Measurements from ENCODE around the gene HHLA2.
A peak's percentile ranks its signal among the peaks of the same experiment; 100 is the strongest.
"Not testable (repeated sequence)": the region's sequence is repeated elsewhere in the genome, so short reads cannot be mapped to it uniquely, and the experiment has no call there.

The HHLA2 gene

DNA sequence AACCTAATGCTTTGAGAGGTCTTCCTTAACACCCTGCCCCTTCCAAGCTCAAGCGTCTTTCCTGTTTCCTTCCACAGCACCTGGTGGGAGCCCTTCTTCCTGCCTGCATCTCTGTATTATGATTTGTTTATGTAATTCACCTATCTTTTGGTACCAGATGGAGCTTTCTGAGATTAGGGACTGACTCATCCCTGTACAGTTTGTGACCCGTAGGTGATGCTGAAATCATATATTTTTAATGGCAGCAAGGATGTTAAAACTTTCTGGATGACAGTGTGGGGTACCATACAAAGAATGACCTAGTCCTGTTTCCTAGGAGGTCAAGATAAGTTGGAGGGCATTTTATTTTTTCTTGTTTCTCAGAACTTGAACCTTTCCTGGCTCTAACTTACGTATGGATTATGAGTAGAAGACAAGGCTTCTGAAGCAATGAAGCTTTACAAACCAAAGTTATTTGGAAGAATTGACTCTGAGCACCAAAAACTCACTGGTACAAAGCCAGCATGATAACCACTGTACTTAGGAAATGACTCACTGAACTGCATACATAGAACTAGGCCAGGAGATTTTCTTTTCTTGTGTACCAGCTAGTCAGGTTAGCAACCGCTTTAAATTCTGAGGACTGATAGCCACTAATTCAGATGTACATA is 46.6 kb downstream of the HHLA2 start:
- Mint-ChIP-seq H3K36me3 (peaks cover 1% of the 10 kb centered on the region), H3K27ac (no peak overlapping the region), H3K4me3 (no peak overlapping the region), H3K4me1 (peaks cover 31% of the 10 kb centered on the region), H3K27me3 (no peaks in the 10 kb centered on the region), H3K9me3 (no peaks in the 10 kb centered on the region)
- ATAC-seq (ENCODE audit: low read depth) (no peak), DNase-seq (ENCODE audit: low spot score in 2 of 2) (no peak)

DNA sequence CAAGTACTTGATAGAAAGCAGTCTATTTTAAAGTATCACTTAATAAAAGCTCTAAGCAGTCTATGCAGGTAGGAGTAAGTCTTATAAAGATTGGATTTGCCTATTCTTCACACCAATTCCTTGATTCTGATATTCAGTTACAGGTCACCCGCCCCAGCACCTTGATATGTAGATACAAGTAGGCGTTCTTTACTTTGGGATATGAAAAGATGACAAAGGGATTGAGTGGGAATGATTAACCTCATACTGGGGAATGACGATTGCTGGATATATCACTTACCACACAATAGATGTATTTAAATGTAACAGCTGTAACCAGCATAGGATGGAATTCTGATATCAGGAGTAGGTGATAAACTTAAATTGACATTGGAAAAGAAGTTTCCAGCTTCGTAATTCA is 47.1 kb downstream of the HHLA2 start:
- Mint-ChIP-seq H3K27me3 (no peaks in the 10 kb centered on the region), H3K9me3 (peaks cover 3% of the 10 kb centered on the region), H3K36me3 (peaks cover 5% of the 10 kb centered on the region), H3K4me3 (no peak overlapping the region), H3K4me1 (peaks cover 27% of the 10 kb centered on the region), H3K27ac (no peak overlapping the region)
- no peak for DNase-seq (ENCODE audit: low spot score in 2 of 2)
- no peak for ATAC-seq (ENCODE audit: low read depth)

DNA sequence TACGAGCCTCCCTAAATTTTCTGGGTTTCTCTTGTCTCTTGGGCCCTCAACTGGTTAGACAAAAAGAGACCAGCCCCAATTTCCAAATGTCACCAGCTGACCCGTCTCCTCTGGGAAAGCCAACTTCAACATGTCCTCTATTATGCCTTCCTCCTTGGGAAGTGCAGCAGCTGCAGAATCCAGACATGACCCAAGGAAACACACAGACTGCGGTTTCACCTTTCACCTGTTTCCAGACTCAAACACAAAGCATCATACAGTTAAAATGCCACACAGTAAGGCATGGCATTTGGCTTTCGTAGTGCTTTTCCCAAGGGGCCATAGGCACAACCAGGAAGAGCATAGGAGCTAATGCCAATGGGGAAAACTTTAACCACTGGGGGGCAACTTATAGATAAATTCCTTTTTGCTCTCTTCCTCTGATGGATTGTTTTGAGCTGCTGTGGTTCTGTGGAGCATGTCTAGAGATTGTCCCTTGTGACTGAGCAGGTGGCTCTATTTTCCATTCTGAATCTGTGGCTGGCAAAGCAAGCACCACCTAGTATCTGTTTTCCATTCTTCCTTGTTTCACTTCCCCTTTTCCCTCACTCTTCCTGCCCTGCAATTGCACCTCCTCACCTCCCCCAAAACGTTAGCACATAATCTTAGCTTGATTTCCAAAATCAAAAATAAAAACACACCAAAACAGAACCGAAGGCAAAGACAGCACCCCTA is 49.3 kb downstream of the HHLA2 start:
- Mint-ChIP-seq H3K4me3 (peak overlapping the region; percentile 46), H3K27me3 (no peaks in the 10 kb centered on the region), H3K9me3 (peaks cover 3% of the 10 kb centered on the region), H3K4me1 (peaks cover 18% of the 10 kb centered on the region), H3K36me3 (peaks cover 5% of the 10 kb centered on the region), H3K27ac (no peak overlapping the region)
- ATAC-seq (ENCODE audit: low read depth) (peak; percentile 43), DNase-seq (ENCODE audit: low spot score in 2 of 2) (no peak)

DNA sequence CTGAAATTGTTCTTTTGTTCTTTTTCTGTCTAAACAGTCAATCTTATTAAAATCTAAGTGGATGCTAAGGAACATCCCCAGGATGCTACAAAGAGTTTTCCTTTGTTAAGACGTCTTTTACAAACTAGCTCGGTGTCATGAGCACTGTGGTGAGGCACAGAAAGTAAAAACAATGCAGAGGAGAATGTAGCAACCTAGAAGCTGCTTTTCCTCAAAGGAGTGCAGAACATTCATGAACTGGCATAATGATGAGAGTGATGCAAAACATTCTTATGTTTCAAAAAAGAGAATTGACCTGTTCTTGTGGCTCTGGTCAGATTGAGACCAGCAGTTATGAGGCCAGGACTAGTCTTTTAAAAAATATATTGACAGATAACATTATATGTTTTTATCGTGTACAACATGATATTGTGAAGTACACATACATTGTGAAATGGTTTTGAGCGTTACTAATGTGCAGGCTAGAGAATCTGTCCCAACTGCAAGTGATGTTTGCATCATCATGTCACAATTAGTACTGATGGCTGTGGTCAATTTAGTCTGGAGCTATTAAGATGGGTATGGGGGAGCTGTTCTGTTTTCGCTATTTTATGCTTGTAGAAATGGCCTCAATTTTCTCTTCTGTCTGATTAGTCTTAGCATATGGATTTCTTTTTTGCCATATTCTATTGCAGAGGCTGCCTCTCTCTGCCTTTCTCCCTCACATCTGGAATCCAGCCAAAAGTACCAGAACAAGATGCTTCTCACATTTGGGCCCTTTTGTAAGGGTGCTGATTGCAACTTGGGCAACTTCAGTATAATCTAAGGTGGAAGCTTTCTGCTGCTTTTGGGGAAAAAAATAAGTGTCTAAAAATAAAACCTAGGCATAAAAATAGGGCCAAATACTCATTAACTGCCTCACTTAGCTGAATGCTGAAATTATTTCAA is 50.2 kb downstream of the HHLA2 start:
- H3K27ac Mint-ChIP-seq = no peak overlapping the region
- no peak for DNase-seq (ENCODE audit: low spot score in 2 of 2)

DNA sequence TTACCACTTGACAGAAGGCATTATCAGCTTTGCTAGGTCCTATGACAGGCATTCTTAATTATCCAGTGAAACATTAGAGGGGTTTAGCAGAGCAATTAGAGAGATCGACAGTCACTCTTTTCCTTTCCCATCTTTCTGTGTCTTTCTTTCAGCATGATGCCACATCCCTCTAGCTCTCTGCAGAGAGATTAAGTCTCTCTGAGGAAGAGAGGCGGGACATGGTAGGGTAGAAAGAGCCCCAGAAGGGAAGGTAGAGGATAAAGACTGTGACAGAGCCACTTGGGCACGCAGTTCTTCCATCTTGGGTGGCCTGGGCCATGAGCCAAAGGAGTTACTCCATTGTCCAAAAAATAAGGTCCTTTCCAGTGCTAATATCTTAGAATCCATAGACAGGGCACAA is 55.8 kb downstream of the HHLA2 start:
- Mint-ChIP-seq H3K9me3 (peaks cover 5% of the 10 kb centered on the region), H3K4me1 (peaks cover 6% of the 10 kb centered on the region), H3K36me3 (peaks cover 6% of the 10 kb centered on the region), H3K27ac (no peak overlapping the region), H3K27me3 (peaks cover 1% of the 10 kb centered on the region), H3K4me3 (no peak overlapping the region)
- no peak for DNase-seq (ENCODE audit: low spot score in 2 of 2)
- ATAC-seq (ENCODE audit: low read depth) = no peak

More for the DNA sequence above, 50.2 kb downstream of the HHLA2 start:
- Mint-ChIP-seq H3K4me3 (no peak overlapping the region), H3K9me3 (peaks cover 3% of the 10 kb centered on the region), H3K4me1 (peaks cover 19% of the 10 kb centered on the region), H3K36me3 (peaks cover 5% of the 10 kb centered on the region), H3K27me3 (no peaks in the 10 kb centered on the region)
- no peak for ATAC-seq (ENCODE audit: low read depth)

DNA sequence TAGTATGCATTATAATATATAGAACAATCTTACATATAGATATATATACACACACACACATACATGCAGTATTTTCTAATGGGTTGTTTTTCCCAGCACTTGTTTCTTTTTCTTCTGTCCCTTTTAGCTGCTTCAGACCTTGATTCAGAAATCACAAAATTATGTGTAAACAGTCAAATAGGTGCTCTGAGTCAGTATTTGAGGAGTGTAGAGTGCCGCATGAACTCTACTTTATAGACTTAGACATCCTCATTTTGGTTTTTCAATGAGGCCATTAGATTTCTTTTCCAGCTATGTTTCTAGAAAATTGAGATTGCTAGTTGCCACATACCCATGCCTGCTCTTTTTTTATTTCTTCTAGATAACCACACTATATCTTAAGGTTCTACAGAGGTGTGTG is 58.2 kb downstream of the HHLA2 start:
- no peak overlapping the region for H3K27ac Mint-ChIP-seq
- ATAC-seq (ENCODE audit: low read depth) (no peak), DNase-seq (ENCODE audit: low spot score in 2 of 2) (no peak)
- peaks cover 1% of the 10 kb centered on the region for H3K36me3 Mint-ChIP-seq
- peaks cover 2% of the 10 kb centered on the region for H3K4me1 Mint-ChIP-seq
- H3K9me3 Mint-ChIP-seq = peaks cover 2% of the 10 kb centered on the region
- H3K27me3 Mint-ChIP-seq = peaks cover 1% of the 10 kb centered on the region
- H3K4me3 Mint-ChIP-seq = no peak overlapping the region

DNA sequence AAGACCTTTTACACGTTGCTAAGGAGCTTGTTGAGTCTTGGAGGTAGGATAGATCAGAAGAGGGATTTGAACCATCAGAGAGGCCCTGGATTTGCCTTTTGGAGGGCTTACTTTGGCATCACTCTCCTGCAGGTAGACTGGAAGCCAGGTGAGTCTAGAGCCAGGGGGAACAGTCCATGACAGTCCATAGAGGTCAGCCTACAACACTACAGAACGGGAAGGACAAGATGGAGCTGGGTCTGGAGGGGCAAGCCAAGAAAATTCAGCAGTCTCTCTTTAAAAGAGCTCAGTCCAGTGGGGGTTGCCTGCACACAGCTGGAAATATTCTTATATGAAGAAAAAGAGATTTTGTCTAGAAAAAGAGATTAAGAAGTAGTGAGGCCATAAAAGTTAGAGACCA is 60.7 kb downstream of the HHLA2 start:
- Mint-ChIP-seq H3K27ac (no peak overlapping the region), H3K4me1 (no peaks in the 10 kb centered on the region), H3K9me3 (peaks cover 2% of the 10 kb centered on the region), H3K36me3 (peaks cover 1% of the 10 kb centered on the region), H3K4me3 (no peak overlapping the region), H3K27me3 (peaks cover 1% of the 10 kb centered on the region)
- no peak for DNase-seq (ENCODE audit: low spot score in 2 of 2)
- no peak for ATAC-seq (ENCODE audit: low read depth)

DNA sequence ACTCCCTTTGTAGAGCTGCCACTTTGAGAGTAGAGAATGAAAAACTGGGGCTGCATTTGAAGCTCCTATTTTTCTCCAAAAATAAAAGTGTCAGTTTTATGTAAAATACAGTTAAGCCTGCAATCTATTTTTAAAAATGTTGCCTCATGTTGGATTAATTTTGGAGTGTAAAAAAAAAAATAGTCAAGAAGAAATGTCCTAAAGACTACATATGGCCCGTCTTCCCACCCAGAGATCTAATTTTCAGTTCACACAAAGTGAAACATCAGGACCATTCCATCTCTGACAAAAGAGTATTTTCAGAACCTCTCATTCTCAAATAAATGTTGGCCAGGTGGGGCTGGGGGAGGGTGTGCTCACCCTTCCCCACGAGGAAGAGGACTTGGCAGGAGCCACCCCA is 62.7 kb downstream of the HHLA2 start:
- H3K4me1 Mint-ChIP-seq = no peaks in the 10 kb centered on the region
- peaks cover 2% of the 10 kb centered on the region for H3K9me3 Mint-ChIP-seq
- H3K36me3 Mint-ChIP-seq = peaks cover 1% of the 10 kb centered on the region
- peaks cover 1% of the 10 kb centered on the region for H3K27me3 Mint-ChIP-seq
- DNase-seq (ENCODE audit: low spot score in 2 of 2) = no peak
- no peak overlapping the region for H3K4me3 Mint-ChIP-seq
- ATAC-seq (ENCODE audit: low read depth) = no peak
- H3K27ac Mint-ChIP-seq = no peak overlapping the region

DNA sequence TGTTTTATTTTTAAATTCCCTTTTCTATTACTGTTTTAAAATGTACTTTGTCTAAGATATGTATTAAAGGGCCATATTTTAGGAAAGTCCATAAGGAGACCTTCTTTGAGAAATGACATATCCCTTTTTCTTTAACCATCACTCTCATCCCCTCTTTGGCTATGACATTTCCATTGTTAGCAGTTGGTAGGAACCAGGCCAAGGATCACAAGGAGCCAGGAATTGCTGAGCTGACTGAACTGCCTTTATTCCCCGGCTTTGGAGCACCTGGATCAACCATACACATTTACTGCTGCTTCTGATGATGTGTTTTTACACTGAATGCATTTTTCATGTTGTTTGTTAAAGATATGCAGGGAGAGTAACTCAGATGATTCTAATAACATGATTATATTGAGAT is 79.7 kb downstream of the HHLA2 start:
- Mint-ChIP-seq H3K4me3 (no peak overlapping the region), H3K36me3 (no peaks in the 10 kb centered on the region), H3K27me3 (no peaks in the 10 kb centered on the region), H3K9me3 (no peaks in the 10 kb centered on the region), H3K4me1 (no peaks in the 10 kb centered on the region), H3K27ac (no peak overlapping the region)
- ATAC-seq (ENCODE audit: low read depth) (no peak), DNase-seq (ENCODE audit: low spot score in 2 of 2) (no peak)

DNA sequence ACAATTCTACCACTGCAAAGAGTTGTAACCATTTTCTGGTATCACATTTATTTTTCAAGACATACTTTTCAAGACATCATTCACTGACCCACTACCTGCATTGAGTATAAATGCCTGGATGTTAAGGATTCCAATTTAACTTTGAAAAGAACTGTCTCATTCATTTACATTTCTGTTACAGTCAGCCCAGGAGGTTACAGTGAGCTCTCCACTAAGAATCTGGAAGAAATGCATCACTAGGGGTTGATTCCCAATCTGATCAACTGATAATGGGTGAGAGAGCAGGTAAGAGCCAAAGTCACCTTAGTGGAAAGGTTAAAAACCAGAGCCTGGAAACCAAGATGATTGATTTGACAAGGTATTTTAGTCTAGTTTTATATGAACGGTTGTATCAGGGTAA is 81.0 kb downstream of the HHLA2 start:
- ATAC-seq (ENCODE audit: low read depth) = no peak
- H3K36me3 Mint-ChIP-seq = no peaks in the 10 kb centered on the region

DNA sequence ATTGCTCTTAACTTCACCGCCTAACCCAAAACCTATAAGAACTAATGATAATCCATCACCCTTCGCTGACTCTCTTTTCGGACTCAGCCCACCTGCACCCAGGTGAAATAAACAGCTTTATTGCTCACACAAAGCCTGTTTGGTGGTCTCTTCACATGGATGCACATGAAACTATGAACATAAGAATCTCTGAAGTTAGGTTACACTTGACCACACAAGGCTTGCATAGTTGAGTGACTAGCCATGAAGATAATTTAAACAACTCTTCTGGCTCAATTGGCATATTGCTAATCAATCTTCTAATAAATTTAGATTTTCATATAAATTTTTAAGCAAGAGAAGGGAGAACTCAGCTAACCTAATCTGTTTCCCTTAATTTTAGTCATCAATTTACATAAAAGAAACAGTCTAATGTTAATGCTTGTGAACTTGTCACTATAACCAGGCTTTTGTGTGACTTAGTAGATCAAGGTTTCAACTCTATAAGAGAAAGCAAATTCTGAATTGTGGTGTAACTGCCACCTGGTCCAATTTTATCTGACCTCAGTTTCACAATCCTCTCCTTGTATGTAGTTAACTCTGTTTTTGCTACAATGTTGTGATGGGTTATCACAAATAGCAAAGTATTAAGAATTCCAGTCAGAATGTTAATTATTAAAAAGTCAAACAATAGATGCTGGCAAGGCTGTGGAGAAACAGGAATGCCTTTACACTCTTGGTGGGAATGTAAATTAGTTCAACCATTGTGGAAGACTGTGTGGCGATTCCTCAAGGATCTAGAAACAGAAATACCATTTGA is 82.0 kb downstream of the HHLA2 start:
- H3K4me3 Mint-ChIP-seq = no peak overlapping the region
- no peaks in the 10 kb centered on the region for H3K4me1 Mint-ChIP-seq
- no peaks in the 10 kb centered on the region for H3K9me3 Mint-ChIP-seq
- ATAC-seq (ENCODE audit: low read depth) (no peak), DNase-seq (ENCODE audit: low spot score in 2 of 2) (no peak)
- H3K36me3 Mint-ChIP-seq = no peaks in the 10 kb centered on the region
- no peaks in the 10 kb centered on the region for H3K27me3 Mint-ChIP-seq
- H3K27ac Mint-ChIP-seq = no peak overlapping the region

More for the DNA sequence above, 81.0 kb downstream of the HHLA2 start:
- Mint-ChIP-seq H3K27me3 (no peaks in the 10 kb centered on the region), H3K9me3 (no peaks in the 10 kb centered on the region), H3K4me3 (no peak overlapping the region), H3K4me1 (no peaks in the 10 kb centered on the region), H3K27ac (no peak overlapping the region)
- no peak for DNase-seq (ENCODE audit: low spot score in 2 of 2)

DNA sequence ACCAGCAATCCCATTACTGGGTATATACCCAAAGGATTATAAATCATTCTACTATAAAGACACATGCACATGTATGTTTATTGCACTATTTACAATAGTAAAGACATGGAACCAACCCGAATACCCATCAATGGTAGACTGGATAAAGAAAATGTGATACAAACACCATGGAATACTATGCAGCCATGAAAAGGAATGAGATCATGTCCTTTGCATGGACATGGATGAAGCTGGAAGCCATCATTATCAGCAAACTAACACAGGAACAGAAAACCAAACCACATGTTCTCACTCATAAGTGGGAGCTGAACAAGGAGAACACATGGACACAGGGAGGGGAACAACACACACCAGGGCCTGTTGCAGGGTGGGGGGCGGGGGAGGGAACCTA is 82.6 kb downstream of the HHLA2 start:
- ATAC-seq (ENCODE audit: low read depth); H3K27ac Mint-ChIP-seq; DNase-seq (ENCODE audit: low spot score in 2 of 2); H3K27me3 Mint-ChIP-seq; H3K4me1 Mint-ChIP-seq; H3K9me3 Mint-ChIP-seq; H3K4me3 Mint-ChIP-seq; H3K36me3 Mint-ChIP-seq: not testable (repeated sequence)

DNA sequence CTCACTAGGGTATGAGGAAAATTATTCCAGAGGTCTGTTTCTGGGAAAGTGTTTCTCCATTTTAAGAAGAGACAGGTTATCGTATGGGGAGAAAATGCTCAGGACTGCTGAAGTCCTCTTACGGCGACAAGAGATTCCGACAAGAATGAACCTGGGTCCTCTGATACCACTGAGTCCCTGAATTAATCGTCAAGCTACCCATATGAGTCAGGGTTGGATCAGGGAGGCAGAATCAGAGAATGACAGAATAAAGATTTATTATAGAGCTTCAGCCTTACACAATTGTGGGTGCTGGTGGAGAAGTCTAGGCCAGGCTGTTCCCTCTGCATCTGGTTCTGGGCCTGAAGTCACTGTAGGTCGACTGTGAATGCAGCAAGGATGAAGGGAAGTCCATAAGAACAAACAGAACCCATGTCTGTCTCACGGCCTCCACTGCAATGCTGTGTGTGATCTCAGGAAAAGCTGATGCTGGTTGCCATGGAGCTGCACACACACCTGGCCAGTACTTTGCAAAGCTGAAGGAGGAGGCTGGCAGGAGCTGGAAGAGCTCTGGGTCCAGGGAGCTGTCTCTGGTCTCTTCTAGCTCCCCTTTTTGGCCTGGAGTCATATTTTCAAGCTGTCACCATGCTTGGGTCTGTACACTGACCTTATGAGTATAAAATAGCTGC is 83.9 kb downstream of the HHLA2 start:
- no peaks in the 10 kb centered on the region for H3K9me3 Mint-ChIP-seq
- no peak for DNase-seq (ENCODE audit: low spot score in 2 of 2)
- H3K27me3 Mint-ChIP-seq = no peaks in the 10 kb centered on the region
- no peaks in the 10 kb centered on the region for H3K4me1 Mint-ChIP-seq
- H3K27ac Mint-ChIP-seq = no peak overlapping the region
- no peak overlapping the region for H3K4me3 Mint-ChIP-seq
- no peak for ATAC-seq (ENCODE audit: low read depth)
- H3K36me3 Mint-ChIP-seq = no peaks in the 10 kb centered on the region
